Anterior cingulate cortex (tissue), 58 donors: ENCODE measurements around the gene FBXW5.

ENCODE experiments used
- DNase-seq, 58 donors: peaks; one replicate each; lab custom pipeline; 2025; lab: John Stamatoyannopoulos, UW

Gene FBXW5

GRCh38 chr9:136978865-136979544, 34.5 kb upstream of the FBXW5 start:
- DNase-seq: peak in 2 of 58 donors; percentile 66 to 72

GRCh38 chr9:136978073-136978864, 33.7 kb upstream of the FBXW5 start:
- DNase-seq: peak in 57 of 58 donors; percentile 40 to 100 (median 90)

GRCh38 chr9:136977649-136978072, 33.1 kb upstream of the FBXW5 start:
- peak in 4 of 58 donors; percentile 53 to 76 (median 66) for DNase-seq

GRCh38 chr9:136977223-136977622, 32.7 kb upstream of the FBXW5 start, which contains the start of gene PTGDS:
Gene PTGDS, plus strand, starts transcription at chr9:136977504. Its CDS starts 75 bp downstream, at chr9:136977579.
- DNase-seq: peak in 57 of 58 donors; percentile 66 to 98 (median 92)

- peak in 51 of 58 donors; percentile 20 to 90 (median 69) for DNase-seq
These were observed 31.1 kb upstream of the FBXW5 start for GRCh38 chr9:136975644-136976043.

GRCh38 chr9:136974817-136975535, 30.4 kb upstream of the FBXW5 start:
- no peak for DNase-seq

GRCh38 chr9:136973618-136974617, 29.4 kb upstream of the FBXW5 start:
- DNase-seq: no peak

GRCh38 chr9:136972743-136973142, 28.2 kb upstream of the FBXW5 start:
- no peak for DNase-seq

GRCh38 chr9:136972335-136972734, 27.8 kb upstream of the FBXW5 start:
- DNase-seq: no peak

GRCh38 chr9:136971746-136972145, 27.2 kb upstream of the FBXW5 start:
- DNase-seq: no peak

- DNase-seq: no peak
These were observed 25.8 kb upstream of the FBXW5 start for GRCh38 chr9:136970361-136970760.

DNA sequence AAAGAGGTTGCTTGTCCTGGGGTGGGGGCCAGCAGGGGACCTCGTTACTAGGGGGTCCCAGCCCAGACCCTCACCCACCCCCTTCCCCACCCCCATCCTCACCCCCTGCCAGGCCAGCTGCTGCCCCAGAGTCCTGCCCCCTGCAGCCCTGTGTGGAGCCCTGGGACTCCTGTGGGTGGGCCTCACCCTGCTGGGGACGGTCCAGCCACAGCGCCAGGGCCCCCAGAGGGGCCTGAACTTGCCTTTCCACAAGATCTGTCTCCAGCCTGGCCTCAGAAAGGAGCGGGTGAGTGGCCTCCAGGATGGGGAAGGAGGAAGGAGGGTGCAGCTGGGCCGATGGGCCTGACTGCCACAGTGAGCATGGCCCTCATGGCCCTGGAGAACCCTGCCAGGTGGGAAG, 25.2 kb upstream of the FBXW5 start:
- DNase-seq: no peak

DNA sequence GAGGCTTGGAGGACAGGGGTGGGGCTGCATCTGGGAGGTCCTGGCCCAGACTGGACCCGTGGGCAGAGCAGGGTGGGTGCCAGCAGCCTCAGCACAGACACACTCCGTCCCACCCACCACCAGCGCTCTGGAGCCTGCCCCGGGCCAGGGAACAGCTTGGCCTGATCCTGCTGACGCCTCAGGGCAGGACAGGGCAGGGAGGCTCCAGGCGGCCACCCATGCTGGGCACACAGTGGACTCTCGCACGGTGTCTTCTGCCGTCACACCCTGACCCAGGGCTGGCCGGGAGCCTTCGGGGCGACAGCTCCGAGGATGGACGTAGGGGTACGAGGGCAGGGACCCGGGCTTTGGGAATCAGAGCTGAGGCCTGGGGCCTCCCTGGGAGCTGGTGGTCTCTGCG, 24.6 kb upstream of the FBXW5 start:
- DNase-seq: no peak

DNA sequence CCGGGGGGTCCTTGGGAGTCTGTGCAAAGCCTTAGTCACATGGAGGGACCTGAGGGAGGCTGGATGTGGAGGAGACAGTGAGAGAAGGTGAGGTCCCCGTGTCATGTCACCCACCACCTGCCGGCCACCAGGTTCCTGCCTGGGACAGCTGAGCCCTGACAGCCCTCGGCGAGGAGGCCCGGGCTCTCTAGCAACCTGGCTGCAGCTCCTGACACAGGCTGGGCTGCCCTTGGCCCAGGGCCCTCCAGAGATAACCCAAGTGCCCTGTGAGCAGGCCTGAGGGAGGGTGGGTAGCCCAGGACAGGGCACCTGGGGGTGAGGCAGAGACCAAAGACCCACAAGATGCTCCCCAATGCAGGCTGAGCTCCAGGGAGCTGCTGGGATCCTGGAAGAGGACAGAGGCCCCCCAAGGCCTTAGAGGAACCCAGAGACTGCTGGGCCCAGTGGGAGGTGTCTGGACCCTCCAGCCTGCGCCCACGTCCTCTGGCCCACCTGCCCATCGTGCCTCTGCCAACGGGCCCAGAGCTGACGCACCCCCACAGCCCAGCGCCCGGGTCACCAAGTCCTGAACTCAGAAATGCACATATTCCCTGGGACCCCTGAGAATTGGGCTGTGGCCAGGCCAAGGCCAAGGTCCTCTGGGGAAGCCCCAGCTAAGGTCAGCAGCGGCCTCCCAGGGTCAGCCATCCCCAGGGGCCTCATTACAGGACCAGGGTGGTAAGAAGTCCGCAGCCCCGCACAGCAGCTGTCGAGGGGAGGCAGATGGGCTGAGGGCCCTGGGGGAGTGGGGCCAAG, 24.0 kb upstream of the FBXW5 start:
- no peak for DNase-seq

- DNase-seq: peak in 52 of 58 donors; percentile 30 to 94 (median 70)
These were observed 21.4 kb upstream of the FBXW5 start for GRCh38 chr9:136965771-136966484.

GRCh38 chr9:136964833-136965422, 20.4 kb upstream of the FBXW5 start:
- no peak for DNase-seq

GRCh38 chr9:136964171-136964689, 19.7 kb upstream of the FBXW5 start:
- no peak for DNase-seq

DNA sequence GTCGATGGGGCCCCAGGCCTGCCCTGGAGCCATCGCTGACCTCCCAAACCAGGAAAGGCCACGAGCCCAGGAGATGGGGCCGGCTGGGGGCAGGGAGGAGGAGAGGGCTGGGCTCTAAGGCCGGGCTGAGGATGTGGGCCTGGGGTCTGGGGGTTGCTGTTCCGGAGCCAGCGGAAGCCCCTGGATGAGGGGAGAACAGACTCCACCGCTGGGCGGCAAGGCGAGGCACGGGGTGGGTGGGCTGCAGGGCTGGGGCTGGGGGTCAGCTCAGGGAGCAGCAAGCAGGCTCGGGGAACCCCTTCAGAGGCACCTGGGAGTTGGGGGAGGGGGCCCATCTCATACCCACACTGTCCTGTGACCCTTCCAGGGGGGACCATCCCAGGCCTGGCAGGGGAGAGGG, 19.2 kb upstream of the FBXW5 start:
- DNase-seq: no peak
